HEK293 (cell line): Measurements from ENCODE around the gene MMAB.

Source experiments
- CTCF ChIA-PET: fragments of 350-600 bp; formaldehyde crosslinking; extraction: SDS; loops from one replicate; lab custom pipeline; 2021; ENCODE audit warnings: antibody characterized with exemption; lab: Yijun Ruan, JAX
- POLR2A ChIA-PET: fragments of 300-600 bp; formaldehyde crosslinking; extraction: SDS; loops from one replicate; lab custom pipeline; 2020; ENCODE audit warnings: antibody characterized with exemption, inconsistent platforms; lab: Yijun Ruan, JAX
- H3K27ac ChIP-seq: fragments of 200-500 bp; sonication (Bioruptor generic); 2 replicates; pipeline ENCODE4 v1.5.1; 2014; ENCODE audit warnings: low read depth, low read length, control low read depth, inconsistent platforms; ENCODE audit errors: extremely low read depth
- H3K36me3 ChIP-seq, 2 experiments: fragments of 200-500 bp in 1 of 2; sonication (Bioruptor generic) in 1 of 2; 1 replicate in 1 of 2; 2 replicates in 1 of 2; pipeline ENCODE4 v1.5.1; 2014 to 2017; ENCODE audit warnings: inconsistent platforms in 2 of 2, low read length in 2 of 2; ENCODE audit not compliant: control insufficient read depth in 2 of 2, insufficient read depth in 1 of 2
- H3K4me1 ChIP-seq: fragments of 200-500 bp; sonication (Bioruptor generic); 2 replicates; pipeline ENCODE4 v1.5.1; 2014; ENCODE audit warnings: mild to moderate bottlenecking, low read length, inconsistent platforms; ENCODE audit not compliant: control insufficient read depth, insufficient read depth
- H3K4me3 ChIP-seq: 2 replicates; pipeline ENCODE4 v1.5.1; 2011; ENCODE audit warnings: low read depth, mild to moderate bottlenecking, control low read depth, low read length, moderate library complexity
- H3K9me3 ChIP-seq: fragments of 200-500 bp; sonication (Bioruptor generic); 2 replicates; pipeline ENCODE4 v1.5.1; 2014; ENCODE audit warnings: low read depth, low read length, inconsistent platforms; ENCODE audit not compliant: control insufficient read depth, insufficient read depth
- OVOL3 ChIP-seq: fragments of 450-650 bp; formaldehyde crosslinking; IDR thresholded peaks from 2 replicates; pipeline ENCODE4 v1.5.1; 2016; ENCODE audit warnings: missing biosample characterization, missing genetic modification characterization
- PRDM10 ChIP-seq: fragments of 450-650 bp; formaldehyde crosslinking; IDR thresholded peaks from 2 replicates; pipeline ENCODE4 v1.5.1; 2016; ENCODE audit warnings: missing biosample characterization, missing genetic modification characterization
- REPIN1 ChIP-seq: fragments of 450-650 bp; formaldehyde crosslinking; IDR thresholded peaks from 2 replicates; pipeline ENCODE4 v1.5.1; 2017; ENCODE audit warnings: missing biosample characterization, missing genetic modification characterization, low read depth
- YY1 ChIP-seq: fragments of 450-650 bp; formaldehyde crosslinking; IDR thresholded peaks from 2 replicates; pipeline ENCODE4 v1.5.1; 2018; ENCODE audit warnings: missing biosample characterization, missing genetic modification characterization
- YY2 ChIP-seq: fragments of 450-650 bp; formaldehyde crosslinking; IDR thresholded peaks from 2 replicates; pipeline ENCODE4 v1.5.1; 2016; ENCODE audit warnings: missing biosample characterization, missing genetic modification characterization
- ZFP41 ChIP-seq: fragments of 450-650 bp; formaldehyde crosslinking; IDR thresholded peaks from 2 replicates; pipeline ENCODE4 v1.5.1; 2016; ENCODE audit warnings: missing biosample characterization, missing genetic modification characterization, borderline replicate concordance
- ZNF133 ChIP-seq: fragments of 450-650 bp; formaldehyde crosslinking; IDR thresholded peaks from 2 replicates; pipeline ENCODE4 v1.5.1; 2016; ENCODE audit warnings: missing biosample characterization, missing genetic modification characterization
- ZNF157 ChIP-seq: fragments of 450-650 bp; formaldehyde crosslinking; IDR thresholded peaks from 2 replicates; pipeline ENCODE4 v1.5.1; 2016; ENCODE audit warnings: missing biosample characterization, missing genetic modification characterization
- ZNF169 ChIP-seq: fragments of 450-650 bp; formaldehyde crosslinking; IDR thresholded peaks from 2 replicates; pipeline ENCODE4 v1.5.1; 2016; ENCODE audit warnings: missing biosample characterization, missing genetic modification characterization
- ZNF184 ChIP-seq: fragments of 450-650 bp; IDR thresholded peaks from 2 replicates; pipeline ENCODE4 v1.5.1; 2018; ENCODE audit warnings: missing biosample characterization, mild to moderate bottlenecking, missing genetic modification characterization
- ZNF221 ChIP-seq: fragments of 450-650 bp; formaldehyde crosslinking; IDR thresholded peaks from 2 replicates; pipeline ENCODE4 v1.5.1; 2017; ENCODE audit warnings: missing biosample characterization, missing genetic modification characterization, borderline replicate concordance
- ZNF26 ChIP-seq: fragments of 450-650 bp; formaldehyde crosslinking; IDR thresholded peaks from 2 replicates; pipeline ENCODE4 v1.5.1; 2016; ENCODE audit warnings: missing biosample characterization, missing genetic modification characterization
- ZNF280C ChIP-seq: fragments of 450-650 bp; formaldehyde crosslinking; IDR thresholded peaks from 2 replicates; pipeline ENCODE4 v1.5.1; 2016; ENCODE audit warnings: missing biosample characterization, missing genetic modification characterization
- ZNF366 ChIP-seq: fragments of 450-650 bp; formaldehyde crosslinking; conservative IDR thresholded peaks from 2 replicates; pipeline ENCODE4 v1.5.1; 2016; ENCODE audit warnings: missing biosample characterization, missing genetic modification characterization
- ZNF398 ChIP-seq: fragments of 450-650 bp; formaldehyde crosslinking; IDR thresholded peaks from 2 replicates; pipeline ENCODE4 v1.5.1; 2017; ENCODE audit warnings: missing biosample characterization, missing genetic modification characterization
- ZNF501 ChIP-seq: fragments of 450-650 bp; formaldehyde crosslinking; IDR thresholded peaks from 2 replicates; pipeline ENCODE4 v1.5.1; 2016; ENCODE audit warnings: missing biosample characterization, missing genetic modification characterization
- ZNF514 ChIP-seq: fragments of 450-650 bp; formaldehyde crosslinking; IDR thresholded peaks from 2 replicates; pipeline ENCODE4 v1.5.1; 2016; ENCODE audit warnings: missing biosample characterization, missing genetic modification characterization
- ZNF548 ChIP-seq: fragments of 450-650 bp; formaldehyde crosslinking; IDR thresholded peaks from 2 replicates; pipeline ENCODE4 v1.5.1; 2016; ENCODE audit warnings: missing biosample characterization, missing genetic modification characterization
- ZNF558 ChIP-seq: fragments of 450-650 bp; formaldehyde crosslinking; IDR thresholded peaks from 2 replicates; pipeline ENCODE4 v1.5.1; 2016; ENCODE audit warnings: missing biosample characterization, missing genetic modification characterization
- ZNF561 ChIP-seq: fragments of 450-650 bp; IDR thresholded peaks from 2 replicates; pipeline ENCODE4 v1.5.1; 2018; ENCODE audit warnings: missing biosample characterization, missing genetic modification characterization, borderline replicate concordance
- ZNF621 ChIP-seq: fragments of 450-650 bp; formaldehyde crosslinking; IDR thresholded peaks from 2 replicates; pipeline ENCODE4 v1.5.1; 2017; ENCODE audit warnings: missing biosample characterization, missing genetic modification characterization
- ZNF654 ChIP-seq: fragments of 450-650 bp; formaldehyde crosslinking; IDR thresholded peaks from 2 replicates; pipeline ENCODE4 v1.5.1; 2016; ENCODE audit warnings: low read depth, missing biosample characterization, missing genetic modification characterization
- ZNF776 ChIP-seq: fragments of 450-650 bp; formaldehyde crosslinking; IDR thresholded peaks from 2 replicates; pipeline ENCODE4 v1.5.0; 2017; ENCODE audit warnings: missing biosample characterization, missing genetic modification characterization, borderline replicate concordance
- ZSCAN30 ChIP-seq: fragments of 450-650 bp; IDR thresholded peaks from 2 replicates; pipeline ENCODE4 v1.5.1; 2018; ENCODE audit warnings: missing biosample characterization, mild to moderate bottlenecking, missing genetic modification characterization, moderate library complexity

The MMAB gene

GRCh38 chr12:109537136-109537535, 36.2 kb downstream of the MMAB start:
- ChIA-PET CTCF (interaction anchor here (0.5 to 1.4 kb wide), 3 partner anchors 18 to 662 kb away, joined by 3 to 4 read pairs (median 3); no protein-coding TSS in a partner anchor), POLR2A (no interaction called here)
- Histone ChIP-seq H3K36me3 (peaks cover 0 to 13% of the 10 kb centered on the region in 2 experiments; a peak in 1 of 3 replicates), H3K27ac (no peak overlapping the region), H3K4me3 (no peak overlapping the region), H3K4me1 (no peaks in the 10 kb centered on the region), H3K9me3 (no peaks in the 10 kb centered on the region)
- TF ChIP-seq OVOL3 (tag by site-specific recombination) = no peak
- no peak for TF ChIP-seq ZNF184 (tag by site-specific recombination)
- TF ChIP-seq ZNF280C (tag by site-specific recombination) = no peak
- no peak for TF ChIP-seq ZFP41 (tag by site-specific recombination)
- TF ChIP-seq ZNF548 (tag by site-specific recombination) = no peak
- TF ChIP-seq ZNF561 (tag by site-specific recombination) = no peak
- TF ChIP-seq ZNF501 = no peak
- TF ChIP-seq ZSCAN30 (tag by site-specific recombination) = no peak
- TF ChIP-seq REPIN1 (tag by site-specific recombination) = no peak
- no peak for TF ChIP-seq YY2 (tag by site-specific recombination)
- no peak for TF ChIP-seq ZNF514 (tag by site-specific recombination)
- TF ChIP-seq ZNF221 (tag by site-specific recombination) = no peak
- TF ChIP-seq ZNF366 (tag by site-specific recombination) = no peak

GRCh38 chr12:109535863-109536250, 37.4 kb downstream of the MMAB start:
- Histone ChIP-seq H3K9me3 (no peaks in the 10 kb centered on the region), H3K4me1 (no peaks in the 10 kb centered on the region), H3K4me3 (no peak overlapping the region), H3K27ac (no peak overlapping the region), H3K36me3 (peaks cover 0 to 22% of the 10 kb centered on the region in 2 experiments; a peak in 1 of 3 replicates)
- ChIA-PET CTCF (no interaction called here), POLR2A (no interaction called here)
- TF ChIP-seq ZNF776 (tag by site-specific recombination) = no peak
- TF ChIP-seq ZNF157 (tag by site-specific recombination) = no peak
- no peak for TF ChIP-seq ZNF133
- no peak for TF ChIP-seq YY1 (tag by site-specific recombination)

- ChIA-PET CTCF (no interaction called here), POLR2A (no interaction called here)
- Histone ChIP-seq H3K27ac (no peak overlapping the region), H3K9me3 (no peaks in the 10 kb centered on the region), H3K4me3 (no peak overlapping the region), H3K4me1 (no peaks in the 10 kb centered on the region), H3K36me3 (peaks cover 0 to 27% of the 10 kb centered on the region in 2 experiments; a peak in 1 of 3 replicates)
- TF ChIP-seq ZNF169 (no peak), ZNF398 (tag by site-specific recombination) (no peak), ZNF26 (tag by site-specific recombination) (no peak), ZNF654 (no peak), ZNF621 (tag by site-specific recombination) (no peak), ZNF558 (no peak), YY1 (tag by site-specific recombination) (no peak), PRDM10 (tag by site-specific recombination) (no peak)
Measured at GRCh38 chr12:109535231-109535862, 38.0 kb downstream of the MMAB start.
